Right cardiac atrium (tissue), 5 donors: ENCODE measurements around the gene VCPKMT. TPM values are rescaled to one million over a fixed set of nuclear protein-coding genes. Genes with fewer than 3 reads are reported as not detected.
A peak's percentile ranks its signal among the peaks of the same experiment; 100 is the strongest.

ENCODE experiments used
- ATAC-seq, 2 donors: fragments of 200-7000 bp; cut with Tn5 transposase; one replicate each; pipeline versions ENCODE4 v1.8.0 to v1.9.1; 2020; ENCODE audit warnings: moderate library complexity in 2 of 2, mild to moderate bottlenecking in 1 of 2
- DNase-seq, 3 donors: peaks; one replicate each; pipeline ENCODE4 v3.0.0-alpha.2; 2020
- H3K27ac ChIP-seq: one replicate; pipeline ENCODE4 v1.5.1; 2013; ENCODE audit warnings: mild to moderate bottlenecking, low read length, control low read depth, moderate library complexity
- H3K27me3 ChIP-seq: one replicate; pipeline ENCODE4 v1.6.1; 2013; ENCODE audit not compliant: control insufficient read depth, insufficient read depth
- H3K4me1 ChIP-seq: one replicate; pipeline ENCODE4 v1.6.1; 2013; ENCODE audit warnings: low read length; ENCODE audit not compliant: control insufficient read depth, insufficient read depth
- H3K4me3 ChIP-seq: one replicate; pipeline ENCODE4 v1.5.1; 2013; ENCODE audit warnings: low read length, control low read depth
- H3K9me3 ChIP-seq: one replicate; pipeline ENCODE4 v1.6.1; 2013; ENCODE audit warnings: low read length; ENCODE audit not compliant: control insufficient read depth
- WGBS: extraction: QIAGEN DNeasy Blood & Tissue Kit; methylation state at CpG from one replicate; pipeline ENCODE4 v1.1.7; 2013; 5-methylcytosine and 5-hydroxymethylcytosine counted together
- intact Hi-C, 4 donors: fragments of 100-400 bp; cut with DNase I; formaldehyde crosslinking; loops; one replicate each; pipeline versions ENCODE4 v1.11.0 to v1.14.0; 2022 to 2023
- polyA plus RNA-seq: library from polyadenylated mRNA; stranded (reverse); fragments of 200-250 nt; gene quantifications from one replicate; pipeline ENCODE4 v1.2.3, GENCODE V29; 2013
- total RNA-seq, 4 donors: library from RNA; stranded (reverse); fragmentation: NEBNext Ultra II Directional; extraction: Animal tissue kit (Norgen Biotek cat#: 25700); gene quantifications; one replicate each; pipeline ENCODE4 v1.2.1, GENCODE V29; 2021
- donor health status: healthy with polysubstance abuse.
- donor health status: DM: no; HTN: yes; CAD: no.
- donor health status: DM: no; HTN: no; CAD: no.
- donor health status: DM: no; HTN: yes; CAD: no; lungs with severe emphysema.
- donor health status: DM: yes; HTN: yes; CAD: no.

The VCPKMT gene
- total and polyA plus RNA-seq, 5 donors = 2.8 to 4.3 (median 3.6) TPM

DNA sequence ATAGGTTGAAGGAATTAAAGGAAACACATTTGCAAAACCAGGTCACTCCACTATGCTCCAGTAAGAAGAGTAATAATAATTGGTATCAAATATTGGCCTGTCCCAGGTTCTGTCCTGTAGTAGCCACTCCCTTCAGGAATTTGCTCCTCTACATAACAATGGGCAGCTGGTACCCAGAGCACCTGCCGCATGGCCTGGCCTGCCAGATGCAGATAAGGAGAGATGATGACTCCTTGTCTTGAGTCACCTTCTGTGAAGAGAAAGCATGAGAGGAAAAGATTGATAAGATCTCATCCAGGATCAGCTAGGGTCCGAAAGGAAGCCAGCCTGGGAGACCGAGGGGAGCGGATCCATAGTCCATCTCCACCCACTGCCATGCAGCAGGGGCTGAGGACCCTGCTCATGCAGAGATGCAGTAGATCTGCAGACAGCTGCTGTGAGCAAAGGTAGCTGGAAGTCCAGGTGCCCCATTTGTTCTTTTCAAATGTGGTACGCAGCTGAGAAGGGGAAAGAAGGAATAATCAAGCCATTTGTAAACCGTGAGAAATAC is 24.3 kb downstream of the VCPKMT start:
- WGBS = 91% methylated on average over 6 of the region's 6 CpGs
- intact Hi-C loops = loop anchor here in 1 of 4 donors (10.0 kb wide), 1 partner anchor 87 kb away; no protein-coding TSS in a partner anchor
- H3K4me1 ChIP-seq = no peaks in the 10 kb centered on the region
- H3K27ac ChIP-seq = no peak overlapping the region
- H3K4me3 ChIP-seq = no peak overlapping the region
- H3K9me3 ChIP-seq = no peaks in the 10 kb centered on the region
- DNase-seq = no peak
- no peak for ATAC-seq
- no peaks in the 10 kb centered on the region for H3K27me3 ChIP-seq

DNA sequence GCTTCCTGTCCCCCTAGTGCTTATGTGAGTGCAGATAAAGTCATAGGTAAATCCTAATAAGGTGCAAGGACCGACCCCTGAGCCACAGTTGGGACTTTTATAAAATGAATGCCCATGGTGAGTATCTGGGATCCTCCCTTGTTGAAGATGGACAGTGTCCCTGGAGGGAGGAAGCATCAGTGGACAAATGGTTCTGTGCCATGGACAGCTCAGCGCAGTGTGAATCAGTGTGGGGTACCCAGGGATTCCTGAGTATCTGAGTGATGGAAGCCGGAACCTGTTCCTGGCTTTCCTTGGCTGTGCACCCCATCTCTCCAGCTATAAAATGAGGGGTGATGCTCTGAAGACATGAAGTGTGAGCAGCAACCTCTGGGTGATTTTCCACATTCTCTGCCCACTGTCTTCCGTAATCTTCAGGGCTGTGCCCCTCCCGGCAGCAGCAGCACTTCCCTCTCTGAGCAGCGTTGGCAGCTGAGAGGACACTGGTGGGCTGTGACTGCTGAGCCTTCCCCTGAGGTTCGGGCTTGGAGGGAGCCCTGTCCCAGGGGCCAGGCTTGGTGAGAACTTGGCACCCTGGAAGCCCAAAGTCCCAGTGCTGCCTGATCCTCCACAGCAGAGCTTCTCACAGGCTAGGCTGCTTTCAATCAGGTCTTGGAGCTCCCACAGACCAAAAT is 25.0 kb downstream of the VCPKMT start:
- ATAC-seq (peak in 1 of 2 donors; percentile 39), DNase-seq (no peak)
- Histone ChIP-seq H3K9me3 (no peaks in the 10 kb centered on the region), H3K27ac (no peak overlapping the region), H3K4me1 (no peaks in the 10 kb centered on the region), H3K4me3 (no peak overlapping the region), H3K27me3 (no peaks in the 10 kb centered on the region)
- intact Hi-C loops = loop anchor here in 1 of 4 donors (10.0 kb wide), 1 partner anchor 87 kb away; no protein-coding TSS in a partner anchor
- WGBS = 77% methylated on average over 7 of the region's 7 CpGs

DNA sequence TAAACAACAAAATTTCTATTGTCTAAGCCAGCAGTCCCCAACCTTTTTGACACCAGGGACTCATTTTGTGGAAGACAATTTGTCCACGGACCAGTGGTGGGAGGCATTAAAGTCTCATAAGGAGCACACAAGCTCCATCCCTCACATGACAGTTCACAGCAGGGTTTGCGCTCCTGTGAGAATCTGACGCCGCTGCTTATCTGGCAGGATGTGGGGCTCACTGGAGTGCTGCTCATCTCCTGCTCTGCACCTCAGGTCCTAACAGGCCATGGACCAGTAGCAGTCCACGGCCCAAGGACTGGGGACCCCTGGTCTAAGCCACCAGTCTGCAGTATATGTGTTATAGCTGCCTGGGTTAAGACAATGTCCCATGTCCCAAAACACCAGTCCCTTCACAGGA is 27.2 kb downstream of the VCPKMT start:
- no peaks in the 10 kb centered on the region for H3K4me1 ChIP-seq
- WGBS = 86% methylated on average over 5 of the region's 5 CpGs
- no peaks in the 10 kb centered on the region for H3K9me3 ChIP-seq
- H3K4me3 ChIP-seq = no peak overlapping the region
- H3K27me3 ChIP-seq = no peaks in the 10 kb centered on the region
- intact Hi-C loops = no loop called here
- DNase-seq = no peak
- H3K27ac ChIP-seq = no peak overlapping the region
- ATAC-seq = no peak

DNA sequence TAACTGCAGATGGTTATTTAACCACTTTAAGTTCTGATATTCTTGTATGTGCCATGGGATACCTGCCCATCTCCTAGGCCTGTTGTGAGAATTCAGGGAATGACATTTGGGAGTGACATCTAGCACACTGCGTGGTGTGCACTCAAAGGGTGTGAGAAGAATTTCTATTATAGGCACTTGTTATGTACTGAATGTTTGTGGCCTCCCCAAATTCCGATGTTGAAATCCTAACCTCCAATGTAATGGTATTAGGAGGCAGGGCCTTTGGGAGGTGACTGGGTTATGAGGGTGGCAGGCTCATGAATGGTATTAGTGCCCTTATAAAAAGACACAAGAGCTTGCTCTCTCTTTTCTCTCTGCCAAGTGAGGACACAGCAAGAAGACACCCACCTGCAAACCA is 27.6 kb downstream of the VCPKMT start:
- intact Hi-C loops = no loop called here
- no peak for DNase-seq
- no peak overlapping the region for H3K27ac ChIP-seq

GRCh38 chr14:50088117-50088515 is 28.3 kb downstream of the VCPKMT start:
- H3K4me3 ChIP-seq = no peak overlapping the region
- 89% methylated on average over 2 of the region's 2 CpGs for WGBS
- no peaks in the 10 kb centered on the region for H3K9me3 ChIP-seq
- no peak overlapping the region for H3K27ac ChIP-seq
- intact Hi-C loops = no loop called here
- no peaks in the 10 kb centered on the region for H3K4me1 ChIP-seq
- no peaks in the 10 kb centered on the region for H3K27me3 ChIP-seq
- ATAC-seq = no peak
- DNase-seq = no peak

More for the DNA sequence above, 27.6 kb downstream of the VCPKMT start:
- Histone ChIP-seq H3K9me3 (no peaks in the 10 kb centered on the region), H3K4me3 (no peak overlapping the region), H3K4me1 (no peaks in the 10 kb centered on the region), H3K27me3 (no peaks in the 10 kb centered on the region)
- 77% methylated on average over 2 of the region's 2 CpGs for WGBS
- ATAC-seq = no peak

GRCh38 chr14:50087341-50088116 is 28.8 kb downstream of the VCPKMT start:
- WGBS = 40% methylated on average over 1 of the region's 1 CpG
- Histone ChIP-seq H3K4me1 (no peaks in the 10 kb centered on the region), H3K27me3 (no peaks in the 10 kb centered on the region), H3K4me3 (no peak overlapping the region), H3K27ac (no peak overlapping the region), H3K9me3 (no peaks in the 10 kb centered on the region)
- DNase-seq (no peak), ATAC-seq (no peak)
- intact Hi-C loops = no loop called here

DNA sequence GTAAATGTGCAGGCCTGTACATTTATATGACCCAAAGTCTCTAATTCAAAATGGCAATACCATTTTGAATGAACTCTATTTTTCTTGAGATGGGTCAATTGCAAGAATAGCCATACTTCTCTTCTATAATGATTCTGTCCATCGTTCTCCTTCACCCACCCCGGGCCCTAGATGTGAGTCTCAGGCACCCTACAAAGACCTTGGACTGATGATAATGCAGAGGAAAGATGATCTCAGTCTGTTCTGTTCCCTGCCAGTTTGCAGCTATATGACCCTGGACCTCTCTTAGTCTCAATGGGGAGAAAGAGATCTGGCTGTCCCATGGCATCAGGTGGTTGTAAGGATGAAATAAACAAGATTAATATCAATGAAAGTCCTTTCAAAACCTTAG is 30.1 kb downstream of the VCPKMT start:
- Histone ChIP-seq H3K27ac (no peak overlapping the region), H3K27me3 (no peaks in the 10 kb centered on the region), H3K4me1 (no peaks in the 10 kb centered on the region), H3K4me3 (no peak overlapping the region), H3K9me3 (no peaks in the 10 kb centered on the region)
- DNase-seq = no peak
- ATAC-seq = no peak
- intact Hi-C loops = no loop called here
- 89% methylated on average over 2 of the region's 2 CpGs for WGBS

- H3K4me3 ChIP-seq = no peak overlapping the region
- 85% methylated on average over 10 of the region's 10 CpGs for WGBS
- intact Hi-C loops = no loop called here
- no peak overlapping the region for H3K27ac ChIP-seq
- H3K27me3 ChIP-seq = no peaks in the 10 kb centered on the region
- no peaks in the 10 kb centered on the region for H3K4me1 ChIP-seq
- ATAC-seq = no peak
- no peak for DNase-seq
- no peaks in the 10 kb centered on the region for H3K9me3 ChIP-seq
Observed at GRCh38 chr14:50085570-50086320, 30.6 kb downstream of the VCPKMT start.

DNA sequence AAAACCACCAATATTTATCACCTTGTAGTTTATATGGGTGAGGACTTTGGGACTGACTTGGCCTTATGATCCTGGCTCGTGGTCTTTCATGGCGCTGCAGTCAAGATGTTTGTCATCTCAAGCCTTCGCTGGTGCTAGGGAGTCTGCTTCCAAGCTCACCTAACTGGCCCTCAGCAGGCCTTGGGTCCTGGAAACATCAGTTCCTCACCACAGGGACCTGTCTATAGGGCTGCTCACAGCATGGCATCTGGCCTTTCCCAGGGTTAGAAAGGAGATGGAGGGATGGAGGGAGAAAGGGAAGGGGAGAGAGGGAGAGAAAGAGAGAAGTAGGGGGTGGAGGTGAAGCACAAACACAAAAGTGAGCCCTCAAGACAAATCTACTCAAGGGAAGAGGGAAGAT is 31.7 kb downstream of the VCPKMT start:
- ATAC-seq = no peak
- DNase-seq = no peak
- intact Hi-C loops = no loop called here
- Histone ChIP-seq H3K4me1 (no peaks in the 10 kb centered on the region), H3K9me3 (no peaks in the 10 kb centered on the region), H3K27ac (no peak overlapping the region), H3K27me3 (no peaks in the 10 kb centered on the region), H3K4me3 (no peak overlapping the region)
- 96% methylated on average over 3 of the region's 3 CpGs for WGBS

DNA sequence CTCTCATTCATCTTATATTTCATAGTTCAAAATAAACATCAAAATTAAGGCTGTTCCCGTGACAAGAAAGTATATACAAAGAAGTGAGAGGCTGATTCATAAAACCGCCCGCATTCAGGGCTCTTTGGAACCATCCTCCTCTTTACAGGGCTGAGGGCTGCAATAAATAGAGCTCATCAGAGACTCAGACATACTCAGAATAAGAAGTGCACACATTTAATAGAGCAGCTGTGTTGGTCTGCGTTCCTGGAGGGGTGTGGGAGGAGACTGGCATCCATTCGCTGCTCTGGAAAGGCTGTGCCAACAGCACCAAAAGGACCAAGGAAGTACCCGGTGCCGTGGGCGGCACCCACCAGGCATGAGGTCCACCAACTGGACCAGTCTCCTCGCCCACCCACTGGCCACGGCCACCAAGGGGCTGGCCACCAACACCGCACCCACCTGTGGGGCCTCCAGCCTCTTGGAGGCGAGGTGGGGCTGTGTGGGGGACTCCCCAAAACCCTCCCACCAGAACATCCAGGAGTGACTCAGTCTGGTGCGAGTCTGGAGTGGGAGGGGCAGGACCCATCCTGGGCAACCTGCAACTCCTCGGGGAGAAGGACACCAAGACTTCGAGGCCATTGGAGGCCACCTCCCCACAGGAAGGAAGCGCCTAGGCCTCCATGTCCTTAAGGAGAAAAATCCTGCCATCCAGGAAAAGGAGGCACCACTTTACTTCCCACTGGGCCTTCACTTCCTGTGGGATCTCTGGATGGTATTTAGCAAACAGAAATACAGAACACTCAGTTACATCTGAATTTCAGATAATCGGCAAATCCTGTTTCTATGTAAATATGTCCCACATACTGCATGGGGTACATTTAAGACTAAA is 32.7 kb downstream of the VCPKMT start:
- H3K27ac ChIP-seq = no peak overlapping the region
- DNase-seq = no peak
- no peaks in the 10 kb centered on the region for H3K27me3 ChIP-seq
- H3K9me3 ChIP-seq = no peaks in the 10 kb centered on the region
- intact Hi-C loops = no loop called here
- H3K4me3 ChIP-seq = no peak overlapping the region
- no peaks in the 10 kb centered on the region for H3K4me1 ChIP-seq
- no peak for ATAC-seq
- WGBS = 88% methylated on average over 17 of the region's 17 CpGs
